Measurements from ENCODE around the gene E2F6.

Gene E2F6

DNA sequence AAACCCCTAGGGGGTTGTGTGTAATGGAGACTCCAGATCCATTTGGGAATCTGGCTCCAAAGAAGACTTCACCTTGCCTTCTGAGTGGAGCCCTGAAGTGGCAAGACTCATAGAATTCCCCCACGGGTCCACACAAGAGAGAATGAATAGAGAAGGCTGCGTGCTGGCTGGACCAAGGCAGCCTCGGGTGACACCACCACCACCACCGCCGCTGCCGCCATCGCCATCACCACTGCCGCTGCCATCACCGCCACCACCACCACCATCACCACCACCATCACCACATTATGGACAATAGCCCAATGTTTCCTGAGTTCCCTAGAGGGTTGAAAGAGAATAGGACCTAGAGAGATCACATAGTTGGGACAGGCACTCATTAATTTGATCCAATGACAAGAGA, 63.5 kb downstream of the E2F6 start:
- H3K4me3 ChIP-seq (ENCODE audit: low read depth, low read length) = no peak overlapping the region
- no peak for TF ChIP-seq CTCF (IDR thresholded peaks at IDR 0.05; ENCODE audit: low read depth, low read length)

DNA sequence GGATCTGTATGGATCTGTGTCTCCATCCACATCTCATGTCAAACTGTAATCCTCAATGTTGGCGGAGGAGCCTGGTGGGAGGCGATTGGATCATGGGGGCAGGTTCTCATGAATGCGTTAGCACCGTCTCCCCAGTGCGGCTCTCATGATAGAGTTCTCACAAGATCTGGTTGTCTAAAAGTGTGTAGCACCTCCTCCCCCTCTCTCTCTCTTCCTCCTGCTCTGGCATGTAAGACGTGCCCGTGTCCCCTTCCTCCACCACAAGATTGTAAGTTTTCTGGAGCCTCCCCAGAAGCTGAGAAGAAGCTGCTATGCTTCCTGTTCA, 66.6 kb downstream of the E2F6 start:
- no peak for TF ChIP-seq CTCF (IDR thresholded peaks at IDR 0.05; ENCODE audit: low read depth, low read length)

DNA sequence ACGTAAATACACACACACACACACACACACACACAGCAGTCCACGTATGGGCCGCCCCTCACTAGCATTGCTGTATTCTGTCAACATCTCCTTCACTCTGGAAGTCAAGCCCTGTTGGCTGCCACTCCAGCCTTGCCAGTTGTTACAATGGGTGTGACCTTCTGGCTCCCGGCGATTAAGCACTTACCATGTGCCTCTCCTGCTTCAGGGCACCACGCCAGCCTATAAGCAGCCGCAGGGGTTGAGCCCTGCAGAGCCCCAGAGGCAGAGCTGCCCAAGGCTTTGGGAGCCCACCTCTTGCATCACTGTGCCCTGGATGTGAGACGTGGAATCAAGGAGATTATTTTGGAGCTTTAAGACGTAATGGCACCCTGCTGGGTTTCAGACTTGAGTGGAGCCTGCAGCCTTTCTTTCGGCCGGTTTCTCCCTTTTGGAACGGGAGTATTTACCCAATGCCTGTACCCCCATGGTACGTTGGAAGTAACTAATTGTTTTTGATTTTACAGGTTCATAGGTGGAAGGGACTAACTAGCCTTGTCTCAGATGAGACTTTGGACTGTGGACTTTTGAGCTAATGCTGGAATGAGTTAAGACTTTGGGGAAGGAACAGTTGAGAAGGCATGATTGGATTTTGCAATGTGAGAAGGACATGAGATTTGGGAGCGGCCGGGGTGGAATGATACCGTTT, 67.1 kb downstream of the E2F6 start:
- H3K4me3 ChIP-seq (ENCODE audit: low read depth, low read length) = no peak overlapping the region
- no peak for TF ChIP-seq CTCF (IDR thresholded peaks at IDR 0.05; ENCODE audit: low read depth, low read length)

More for the DNA sequence above, 66.6 kb downstream of the E2F6 start:
- H3K4me3 ChIP-seq (ENCODE audit: low read depth, low read length) = no peak overlapping the region

DNA sequence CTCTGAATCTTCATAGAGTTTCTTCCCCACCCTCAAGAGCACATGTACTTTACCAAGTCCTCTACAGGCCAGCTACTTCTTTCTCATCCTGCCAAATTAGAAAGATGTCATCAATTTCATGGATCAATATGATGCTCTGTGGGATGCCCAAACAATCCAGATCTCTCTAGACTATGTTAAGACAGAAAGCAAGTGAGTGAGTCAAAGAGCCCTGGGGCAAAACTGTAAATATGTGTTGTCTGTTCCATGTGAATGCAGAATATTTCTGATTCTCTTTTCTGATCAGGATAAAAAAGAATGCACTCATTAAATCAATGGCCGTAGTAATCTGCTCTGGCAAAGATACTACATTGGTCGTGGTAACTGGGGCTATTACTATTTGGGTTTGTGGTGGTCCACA, 68.4 kb downstream of the E2F6 start:
- H3K4me3 ChIP-seq (ENCODE audit: low read depth, low read length) = no peak overlapping the region
- TF ChIP-seq CTCF (IDR thresholded peaks at IDR 0.05; ENCODE audit: low read depth, low read length) = no peak

DNA sequence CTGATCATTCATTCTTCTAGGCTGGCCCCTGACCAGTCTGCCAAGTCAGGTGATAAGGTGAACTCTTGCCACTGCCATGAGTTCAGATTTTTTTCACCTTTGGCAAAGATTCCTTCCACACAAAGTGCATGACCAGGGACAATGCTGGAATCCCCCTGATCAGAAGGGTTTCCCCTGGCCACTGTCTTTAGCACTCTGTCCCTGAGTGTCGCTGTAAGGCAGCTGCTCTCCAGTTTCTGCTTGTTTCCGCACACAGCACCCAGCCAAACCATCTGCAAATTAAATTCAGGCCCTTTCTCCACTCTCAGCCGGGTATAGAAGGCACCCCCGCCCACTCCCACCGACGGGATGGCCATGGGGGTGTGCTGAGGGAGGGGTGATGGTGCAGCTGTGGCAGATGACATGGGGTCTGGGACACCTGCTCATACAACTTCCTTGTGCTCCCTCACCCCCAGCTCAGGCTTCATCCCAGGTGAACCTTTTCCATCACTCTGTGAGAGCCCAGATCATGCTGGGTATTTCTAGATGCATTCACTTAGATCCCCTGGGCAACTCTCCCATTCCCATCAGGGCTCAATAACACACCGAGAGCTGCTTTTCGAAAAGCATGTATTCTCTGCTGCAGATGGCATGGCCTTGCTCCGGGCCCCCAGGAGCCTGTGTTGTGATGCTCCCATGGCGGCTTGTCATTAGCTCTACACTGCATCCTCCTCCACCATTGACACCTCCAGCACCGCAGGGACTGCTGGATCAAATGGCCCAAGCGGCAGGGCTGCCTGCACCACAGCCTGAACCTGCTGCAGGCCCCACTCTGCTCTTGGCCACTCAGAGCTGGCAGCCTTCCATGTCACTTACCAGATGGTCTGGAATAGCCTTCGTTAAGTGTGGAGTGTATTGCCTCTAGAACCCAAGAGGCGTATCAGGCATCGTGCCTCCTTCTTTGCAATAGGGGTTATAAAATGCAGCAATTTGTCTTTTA, 69.2 kb downstream of the E2F6 start:
- no peak for TF ChIP-seq CTCF (IDR thresholded peaks at IDR 0.05; ENCODE audit: low read depth, low read length)
- H3K4me3 ChIP-seq (ENCODE audit: low read depth, low read length) = no peak overlapping the region

DNA sequence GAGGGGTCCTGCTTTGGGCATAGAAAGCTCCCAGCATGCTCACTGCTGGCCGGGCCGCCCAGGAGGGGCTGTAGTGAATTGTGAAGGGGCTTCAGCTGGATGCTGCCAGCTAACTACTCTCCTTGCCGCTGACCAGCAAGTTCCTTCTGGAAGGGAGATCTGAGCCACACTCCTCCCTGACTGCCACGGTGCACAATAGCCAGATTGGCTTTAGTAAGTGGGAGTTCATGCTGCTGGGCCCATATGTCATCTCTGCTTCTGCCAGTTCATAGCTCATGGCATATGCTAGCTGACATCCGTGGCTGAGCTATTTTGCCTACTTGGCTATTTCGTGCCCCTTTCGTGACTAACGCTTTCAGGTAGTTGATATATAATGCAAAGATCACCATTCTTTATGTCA, 69.9 kb downstream of the E2F6 start:
- H3K4me3 ChIP-seq (ENCODE audit: low read depth, low read length) = no peak overlapping the region
- no peak for TF ChIP-seq CTCF (IDR thresholded peaks at IDR 0.05; ENCODE audit: low read depth, low read length)

DNA sequence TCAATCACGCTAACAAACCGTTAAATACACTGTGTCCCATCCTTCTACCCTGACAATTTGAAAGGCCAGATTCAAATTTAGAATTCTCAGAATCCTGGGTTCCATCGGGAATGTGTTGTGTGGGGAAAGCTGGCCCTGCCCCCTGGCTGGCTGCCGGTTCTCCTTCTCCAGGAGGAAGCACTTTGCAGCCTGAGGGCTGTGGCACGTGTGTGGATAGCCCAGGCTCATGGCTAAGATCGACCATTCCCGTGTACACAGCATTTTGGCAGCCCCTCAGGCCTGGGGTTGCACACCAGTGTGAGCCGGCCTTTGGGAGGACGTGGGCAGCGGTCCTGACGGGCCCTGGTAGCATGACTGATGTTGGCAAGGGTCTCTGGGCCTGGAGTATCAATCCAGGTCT, 70.6 kb downstream of the E2F6 start:
- no peak overlapping the region for H3K4me3 ChIP-seq (ENCODE audit: low read depth, low read length)
- TF ChIP-seq CTCF (IDR thresholded peaks at IDR 0.05; ENCODE audit: low read depth, low read length) = no peak
